Measurements from ENCODE around the gene XAF1. TPM values are rescaled to one million over a fixed set of nuclear protein-coding genes. Genes with fewer than 3 reads are reported as not detected.

The XAF1 gene
- total and polyA plus RNA-seq, 8 donors: 7.2 to 116 (median 26.3) TPM

DNA sequence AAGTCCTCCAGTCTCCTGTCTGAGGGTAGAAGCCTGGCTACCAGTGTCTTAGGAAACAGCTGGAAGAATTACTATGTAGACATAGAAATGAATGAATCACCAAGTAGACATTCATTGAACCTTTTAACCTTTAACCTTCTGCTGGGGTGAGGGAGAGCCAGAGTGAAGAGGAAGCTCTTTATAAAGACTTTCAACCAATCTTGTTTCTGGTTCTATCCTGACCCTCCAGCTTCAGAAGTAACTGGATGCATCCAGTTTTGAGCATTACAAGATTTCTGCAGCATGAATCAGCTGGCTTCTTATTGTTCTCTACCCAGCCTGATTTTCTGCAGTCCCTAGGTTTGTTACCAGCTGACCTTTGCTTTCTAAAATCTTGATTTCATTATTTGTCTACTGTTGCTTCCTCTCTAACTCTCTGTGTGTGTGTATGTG is 67.2 kb downstream of the XAF1 start:
- no peak for DNase-seq
- Histone ChIP-seq H3K36me3 (no peaks in the 10 kb centered on the region), H3K27ac (no peak overlapping the region), H3K4me1 (no peaks in the 10 kb centered on the region), H3K4me3 (no peak overlapping the region), H3K27me3 (no peaks in the 10 kb centered on the region), H3K9me3 (peaks cover 0 to 8% (median 4%) of the 10 kb centered on the region in 4 donors)
- intact Hi-C loops (cut with DNase I; ENCODE audit: low total_unique reads): no loop called here
- TF ChIP-seq, protein P1, sequence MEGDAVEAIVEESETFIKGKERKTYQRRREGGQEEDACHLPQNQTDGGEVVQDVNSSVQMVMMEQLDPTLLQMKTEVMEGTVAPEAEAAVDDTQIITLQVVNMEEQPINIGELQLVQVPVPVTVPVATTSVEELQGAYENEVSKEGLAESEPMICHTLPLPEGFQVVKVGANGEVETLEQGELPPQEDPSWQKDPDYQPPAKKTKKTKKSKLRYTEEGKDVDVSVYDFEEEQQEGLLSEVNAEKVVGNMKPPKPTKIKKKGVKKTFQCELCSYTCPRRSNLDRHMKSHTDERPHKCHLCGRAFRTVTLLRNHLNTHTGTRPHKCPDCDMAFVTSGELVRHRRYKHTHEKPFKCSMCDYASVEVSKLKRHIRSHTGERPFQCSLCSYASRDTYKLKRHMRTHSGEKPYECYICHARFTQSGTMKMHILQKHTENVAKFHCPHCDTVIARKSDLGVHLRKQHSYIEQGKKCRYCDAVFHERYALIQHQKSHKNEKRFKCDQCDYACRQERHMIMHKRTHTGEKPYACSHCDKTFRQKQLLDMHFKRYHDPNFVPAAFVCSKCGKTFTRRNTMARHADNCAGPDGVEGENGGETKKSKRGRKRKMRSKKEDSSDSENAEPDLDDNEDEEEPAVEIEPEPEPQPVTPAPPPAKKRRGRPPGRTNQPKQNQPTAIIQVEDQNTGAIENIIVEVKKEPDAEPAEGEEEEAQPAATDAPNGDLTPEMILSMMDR (IDR thresholded peaks at IDR 0.05): no peak
- TF ChIP-seq POLR2A (IDR thresholded peaks at IDR 0.05): no peak

Small RNAs within 50 kb of the gene (small RNA-seq; reads per million reads assigned to genes)
- gene AC004706.2: 0 reads per million in 4 donors

Other genes starting within 250 kb of the XAF1 start
- 10 to 100 TPM in 3 of 5 donors, 1 to 10 TPM in 2; 4.3 to 19.3 (median 13.4) TPM for gene PITPNM3, start 199.5 kb upstream of the XAF1 start, total RNA-seq
- gene PITPNM3, start 199.5 kb upstream of the XAF1 start, polyA plus RNA-seq: 1 to 10 TPM; 1.1 to 4.9 (median 2.4) TPM
- 100 to 1,000 TPM in 1 of 5 donors, 10 to 100 TPM in 4; 15.4 to 138 (median 35.4) TPM for gene KIAA0753, start 115.3 kb upstream of the XAF1 start, total RNA-seq
- gene KIAA0753, start 115.3 kb upstream of the XAF1 start, polyA plus RNA-seq: 1 to 10 TPM; 3.8 to 7.1 (median 4.9) TPM
- gene TXNDC17, start 115.0 kb upstream of the XAF1 start, total RNA-seq: 100 to 1,000 TPM in 2 of 5 donors, 10 to 100 TPM in 2, not detected in 1; 28.7 to 169 (median 124) TPM
- gene TXNDC17, start 115.0 kb upstream of the XAF1 start, polyA plus RNA-seq: 100 to 1,000 TPM; 250 to 375 (median 326) TPM
- 10 to 100 TPM in 2 of 5 donors, 1 to 10 TPM in 2, not detected in 1; 1.4 to 14.0 (median 8.1) TPM for gene MED31, start 104.4 kb upstream of the XAF1 start, total RNA-seq
- 10 to 100 TPM; 12.5 to 28.4 (median 16.4) TPM for gene MED31, start 104.4 kb upstream of the XAF1 start, polyA plus RNA-seq
- 10 to 100 TPM in 1 of 5 donors, 1 to 10 TPM in 1, under 1 TPM in 1, not detected in 2; 0.55 to 14.2 (median 1.9) TPM for gene C17orf100, start 104.3 kb upstream of the XAF1 start, total RNA-seq
- gene C17orf100, start 104.3 kb upstream of the XAF1 start, polyA plus RNA-seq: 1 to 10 TPM; 1.7 to 3.3 (median 1.7) TPM
- not detected for gene SLC13A5, start 42.7 kb upstream of the XAF1 start, total RNA-seq
- 1 to 10 TPM in 1 of 3 donors, not detected in 2; 3.1 TPM for gene SLC13A5, start 42.7 kb upstream of the XAF1 start, polyA plus RNA-seq
- gene FBXO39, start 20.2 kb downstream of the XAF1 start, total RNA-seq: under 1 TPM in 1 of 5 donors, not detected in 4; 0.73 TPM
- 1 to 10 TPM in 1 of 3 donors, under 1 TPM in 1, not detected in 1; 0.25 to 1.3 TPM for gene FBXO39, start 20.2 kb downstream of the XAF1 start, polyA plus RNA-seq
- 1 to 10 TPM in 1 of 5 donors, under 1 TPM in 1, not detected in 3; 0.55 to 2.2 TPM for gene TEKT1, start 75.7 kb downstream of the XAF1 start, total RNA-seq
- not detected for gene TEKT1, start 75.7 kb downstream of the XAF1 start, polyA plus RNA-seq
- gene ALOX12, start 240.0 kb downstream of the XAF1 start, total RNA-seq: under 1 TPM in 1 of 5 donors, not detected in 4; 0.92 TPM
- 1 to 10 TPM in 1 of 3 donors, not detected in 2; 3.4 TPM for gene ALOX12, start 240.0 kb downstream of the XAF1 start, polyA plus RNA-seq